AG20443 (cell line): ENCODE measurements around the gene GPR146.
A peak's percentile ranks its signal among the peaks of the same experiment; 100 is the strongest.
"Not testable (repeated sequence)": the region's sequence is repeated elsewhere in the genome, so short reads cannot be mapped to it uniquely, and the experiment has no call there.

Experiments
- DNase-seq: peaks from one replicate; pipeline ENCODE4 v3.0.0; 2012; ENCODE audit warnings: low spot score, mixed read lengths

The GPR146 gene

GRCh38 chr7:1025743-1026581 is 18.4 kb upstream of the GPR146 start:
- no peak for DNase-seq

- DNase-seq: no peak
These were observed 17.6 kb upstream of the GPR146 start for GRCh38 chr7:1026721-1027161.

GRCh38 chr7:1027242-1028043 is 16.9 kb upstream of the GPR146 start:
- DNase-seq: peak; percentile 51

- DNase-seq: peak; percentile 100
These were observed 16.1 kb upstream of the GPR146 start for GRCh38 chr7:1028044-1028770.

- DNase-seq: peak; percentile 95
These were observed 15.3 kb upstream of the GPR146 start for GRCh38 chr7:1028775-1029636.

- no peak for DNase-seq
These were observed 14.5 kb upstream of the GPR146 start for GRCh38 chr7:1029637-1030443.

GRCh38 chr7:1030444-1031070 is 13.8 kb upstream of the GPR146 start:
- DNase-seq: no peak

GRCh38 chr7:1031716-1032455 is 12.5 kb upstream of the GPR146 start:
- DNase-seq: no peak

- DNase-seq: no peak
These were observed 11.7 kb upstream of the GPR146 start for GRCh38 chr7:1032536-1033181.

GRCh38 chr7:1033546-1034145 is 10.7 kb upstream of the GPR146 start:
- no peak for DNase-seq

- DNase-seq: not testable (repeated sequence)
These were observed 9.6 kb upstream of the GPR146 start for GRCh38 chr7:1034769-1035168.

GRCh38 chr7:1036164-1036928 is 8.0 kb upstream of the GPR146 start:
- DNase-seq: not testable (repeated sequence)

GRCh38 chr7:1040233-1040632 is 4.1 kb upstream of the GPR146 start:
- not testable (repeated sequence) for DNase-seq

- peak; percentile 60 for DNase-seq
These were observed 3.6 kb upstream of the GPR146 start for GRCh38 chr7:1040790-1041189.

- no peak for DNase-seq
These were observed 2.5 kb upstream of the GPR146 start for GRCh38 chr7:1041551-1042491.

GRCh38 chr7:1042492-1042833 is 1.9 kb upstream of the GPR146 start:
- no peak for DNase-seq
